GM18508 (cell line): ENCODE measurements around the gene PROKR1.
"Not testable (repeated sequence)": the region's sequence is repeated elsewhere in the genome, so short reads cannot be mapped to it uniquely, and the experiment has no call there.

Experiments
- ATAC-seq: cut with Tn5 transposase; IDR thresholded peaks from one replicate; pipeline ENCODE4 v1.9.1; 2021; ENCODE audit warnings: moderate number of reproducible peaks; ENCODE audit not compliant: insufficient read depth, unreplicated experiment

PROKR1 gene

DNA sequence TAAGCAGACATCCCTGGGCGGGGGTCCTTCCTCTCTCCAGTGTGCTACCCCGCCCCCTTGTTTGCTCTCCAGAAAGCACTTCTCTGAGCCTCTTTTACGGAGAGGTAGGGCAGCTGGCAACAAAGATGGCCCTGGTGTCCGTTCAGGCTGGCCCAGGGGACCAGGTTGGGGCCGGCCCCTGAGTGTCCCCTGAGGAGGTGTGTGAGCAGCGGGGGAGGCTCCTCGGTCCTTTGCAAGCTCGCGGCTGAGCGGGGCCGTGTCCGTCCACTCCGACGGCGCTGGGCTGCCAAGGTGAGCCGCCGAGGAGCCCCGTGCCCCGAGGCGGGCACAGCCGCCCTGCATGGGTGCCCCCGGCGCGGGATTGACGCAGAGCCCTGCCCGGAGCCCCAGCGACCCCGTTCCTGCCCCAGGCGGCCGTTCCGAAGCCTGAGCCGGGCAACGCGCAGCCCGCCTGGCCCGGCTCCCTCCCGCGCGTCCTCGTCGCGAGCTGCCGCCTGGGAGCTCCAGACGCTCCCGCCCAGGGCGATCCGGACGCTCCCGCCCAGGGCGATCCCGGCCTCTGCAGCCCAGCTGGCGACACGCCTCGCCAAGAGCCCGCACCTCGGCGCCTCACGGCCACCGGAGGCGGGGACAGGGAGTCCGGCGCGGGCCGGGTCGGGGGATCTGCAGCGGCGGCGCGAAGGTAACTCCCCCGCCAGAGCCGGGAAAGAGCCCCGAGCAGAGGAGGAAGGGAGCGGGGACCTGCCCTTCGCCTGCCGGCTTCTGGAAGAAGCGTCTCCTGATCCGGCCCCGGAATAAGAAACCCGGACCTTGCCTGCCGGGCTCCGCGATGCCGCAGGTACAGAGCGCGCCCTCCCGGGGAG is at the start of gene PROKR1:
Gene PROKR1 (plus strand): TSS at position 569 of the 863 bp plus-strand sequence. CDS start 2,243 bp downstream, outside the sequence.
- ATAC-seq: no peak

DNA sequence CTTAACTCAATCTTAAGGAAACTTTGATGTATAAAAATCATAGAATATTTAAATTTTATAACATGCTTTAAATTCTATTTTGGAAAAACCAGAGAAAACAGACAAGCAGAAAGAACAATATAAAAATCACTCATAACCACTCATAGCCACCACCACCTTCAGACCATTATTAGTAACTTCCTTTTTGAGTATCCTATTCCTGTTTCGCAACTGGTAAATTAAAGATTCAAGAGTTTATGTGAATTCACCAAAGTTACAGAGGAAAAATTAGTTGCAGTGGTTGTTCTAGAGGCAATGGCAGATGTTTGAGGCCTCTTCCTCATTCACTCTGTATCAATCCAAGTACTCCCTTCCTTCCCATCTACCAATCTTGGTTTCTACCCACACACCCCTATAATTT is 49.3 kb upstream of the PROKR1 start:
- no peak for ATAC-seq

DNA sequence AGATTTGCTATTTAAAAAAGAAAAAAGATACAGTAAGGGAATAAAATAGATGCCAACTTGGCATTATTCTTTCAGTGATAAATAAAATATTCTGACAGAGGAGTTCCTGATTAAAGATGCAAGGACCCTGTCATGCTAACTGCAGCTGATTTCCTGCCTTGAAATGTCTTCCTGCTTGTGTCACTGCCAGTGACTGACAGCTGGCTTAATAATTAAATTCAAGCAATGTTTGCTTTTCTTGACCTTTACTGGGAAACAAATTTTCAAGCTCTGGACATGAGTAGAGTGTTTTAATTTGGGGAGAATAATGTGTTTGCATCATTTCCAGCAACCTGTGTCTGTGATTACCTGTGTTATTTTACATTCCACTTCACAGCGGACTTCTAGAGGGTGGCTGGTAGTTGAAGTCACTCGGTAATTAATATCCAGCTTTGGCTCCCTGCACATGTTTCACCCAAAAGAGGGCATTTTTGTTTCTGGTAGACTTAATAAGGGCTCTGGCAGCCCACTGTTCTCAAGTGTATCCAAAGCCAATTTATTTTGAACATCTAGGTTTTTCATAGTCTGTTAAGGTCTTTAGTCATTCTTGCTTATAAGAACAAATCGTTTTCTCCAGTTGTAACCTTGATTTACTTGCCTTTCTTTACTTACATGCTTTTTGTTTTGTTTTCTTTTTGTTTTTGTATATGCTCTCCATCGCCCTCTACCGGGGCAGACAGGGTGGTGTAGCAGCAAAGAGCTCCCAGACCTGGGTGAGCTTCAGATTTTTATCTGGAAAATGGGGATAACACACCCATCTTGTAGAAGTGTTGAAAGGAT is 48.5 kb upstream of the PROKR1 start:
- peak; percentile 82 for ATAC-seq

GRCh38 chr2:68595493-68595785 is 47.9 kb upstream of the PROKR1 start:
- ATAC-seq: not testable (repeated sequence)

GRCh38 chr2:68600495-68600894 is 42.9 kb upstream of the PROKR1 start:
- ATAC-seq: not testable (repeated sequence)

GRCh38 chr2:68603059-68603458 is 40.3 kb upstream of the PROKR1 start:
- no peak for ATAC-seq

DNA sequence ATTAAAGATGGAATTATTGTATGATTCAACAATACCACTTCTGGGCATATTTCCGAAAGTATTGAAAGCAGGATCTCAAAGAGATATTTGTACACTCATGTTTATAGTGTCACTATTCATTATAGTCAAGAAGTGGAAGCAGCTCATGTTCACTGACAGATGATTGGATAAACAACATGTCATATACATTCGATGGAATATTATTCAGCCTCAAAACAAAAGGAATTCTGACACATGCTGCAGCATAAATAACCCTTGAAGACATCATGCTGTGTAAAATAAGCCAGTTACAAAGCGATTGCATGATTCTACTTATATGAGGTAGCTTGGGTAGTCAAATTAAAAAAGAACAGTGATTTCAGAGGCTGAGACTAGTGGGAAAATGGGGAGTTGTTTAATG is 39.3 kb upstream of the PROKR1 start:
- no peak for ATAC-seq

DNA sequence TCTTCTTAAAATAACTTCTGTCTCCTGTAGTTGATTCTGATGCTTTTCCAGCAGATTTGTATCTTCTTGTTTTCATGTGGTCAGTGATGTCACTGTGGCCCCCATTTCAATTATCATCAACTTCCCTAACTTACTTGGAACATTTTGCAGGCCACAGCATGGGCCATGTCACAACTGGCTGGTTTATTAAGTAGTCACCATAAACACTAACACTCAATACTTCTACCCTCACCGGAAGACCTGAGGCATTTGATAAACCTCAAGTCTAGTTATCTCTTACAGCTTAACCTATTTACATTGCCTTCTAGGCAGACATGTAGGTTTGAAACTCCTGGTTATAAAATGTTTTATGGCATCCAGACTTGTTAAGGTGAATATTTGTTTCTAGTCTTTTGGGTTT is 37.4 kb upstream of the PROKR1 start:
- no peak for ATAC-seq

DNA sequence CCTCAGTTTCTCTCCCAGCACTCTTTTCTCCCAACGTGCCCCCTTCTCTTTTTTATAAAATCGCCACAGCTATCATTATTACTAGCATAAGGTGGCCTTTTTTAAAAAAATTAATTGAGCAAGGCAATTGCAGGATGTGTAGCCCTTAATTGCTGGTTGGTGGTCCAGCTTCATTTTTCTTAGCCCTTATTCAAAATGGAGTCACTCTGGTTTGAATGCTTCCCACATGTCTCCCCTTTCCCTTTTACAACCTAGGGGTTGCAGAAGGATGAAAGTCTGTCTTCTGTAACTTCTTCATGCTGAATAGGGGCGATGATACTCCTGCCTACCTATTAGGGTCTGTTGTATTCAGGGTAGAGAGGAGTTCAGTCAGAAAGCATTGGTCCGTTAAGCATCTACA is 36.6 kb upstream of the PROKR1 start:
- ATAC-seq: no peak

DNA sequence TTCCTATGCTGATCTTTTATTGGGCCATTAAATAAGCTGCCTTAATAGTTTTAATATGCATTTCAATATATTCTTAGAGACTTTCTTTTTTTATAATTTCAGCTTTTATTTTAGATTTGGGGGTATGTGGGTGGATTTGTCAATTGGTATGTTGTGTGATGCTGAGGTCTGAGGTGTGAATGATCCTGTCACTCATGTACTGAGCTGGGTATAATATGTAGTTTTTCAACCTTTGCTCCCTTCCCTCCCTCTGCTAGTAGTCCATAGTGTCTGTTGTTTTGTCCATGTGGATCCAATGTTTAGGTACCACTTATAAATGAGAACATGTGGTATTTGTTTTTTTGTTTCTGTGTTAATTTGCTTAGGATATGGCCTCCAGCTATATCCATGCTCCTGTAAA is 35.5 kb upstream of the PROKR1 start:
- ATAC-seq: no peak

DNA sequence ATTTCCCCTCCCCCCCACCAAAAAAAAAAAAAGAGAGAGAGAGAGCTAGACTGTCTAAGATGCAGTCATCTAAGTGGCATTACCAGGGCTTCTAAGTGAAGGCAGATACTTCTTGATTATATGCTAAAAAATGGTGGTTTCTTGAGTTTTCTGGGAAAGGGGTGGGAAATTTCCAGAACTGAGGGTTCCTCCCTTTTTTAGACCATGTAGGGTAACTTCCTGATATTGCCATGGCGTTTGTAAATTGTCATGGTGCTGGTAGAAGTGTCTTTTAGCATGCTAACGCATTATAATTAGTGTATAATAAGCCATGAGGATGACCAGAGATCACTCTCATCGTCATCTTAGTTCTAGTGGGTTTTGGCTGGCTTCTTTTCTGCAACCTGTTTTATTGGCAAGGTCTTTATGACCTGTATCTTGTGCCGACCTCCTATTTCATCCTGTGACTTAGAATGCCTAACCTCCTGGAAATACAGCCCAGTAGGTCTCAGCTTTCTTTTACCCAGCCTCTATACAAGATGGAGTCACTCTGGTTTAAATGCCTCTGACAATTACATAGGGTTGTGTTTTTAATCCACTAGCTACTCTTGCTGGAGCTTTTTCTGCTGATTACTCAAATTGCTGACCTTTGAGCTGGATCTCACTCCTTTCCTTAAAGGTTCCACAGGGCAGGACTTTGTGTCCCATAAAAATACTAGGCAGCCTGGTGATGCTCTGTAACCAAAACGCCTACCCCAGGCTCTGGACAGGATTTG is 30.4 kb upstream of the PROKR1 start:
- ATAC-seq: no peak

- ATAC-seq: no peak
Observed at GRCh38 chr2:68620772-68621171, 22.6 kb upstream of the PROKR1 start.

DNA sequence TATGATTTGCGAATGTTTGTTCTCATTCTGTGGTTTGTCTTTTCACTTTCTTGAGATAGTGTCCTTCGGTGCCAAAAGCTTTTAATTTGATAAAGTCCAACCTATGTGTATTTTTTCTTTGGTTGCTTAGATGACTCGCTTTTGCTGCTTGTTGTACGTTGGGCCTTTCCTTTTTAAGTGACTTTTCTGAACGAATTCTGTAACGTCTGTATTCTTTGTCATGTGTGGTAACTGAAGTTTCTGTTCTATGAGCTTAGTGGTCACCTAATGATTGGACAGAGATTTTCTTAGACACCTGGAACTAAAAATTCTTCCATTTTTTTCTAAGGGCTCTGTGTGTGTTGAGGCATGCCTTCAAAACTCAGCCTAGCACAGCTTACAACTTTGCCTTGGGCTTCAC is 19.6 kb upstream of the PROKR1 start:
- ATAC-seq: no peak

DNA sequence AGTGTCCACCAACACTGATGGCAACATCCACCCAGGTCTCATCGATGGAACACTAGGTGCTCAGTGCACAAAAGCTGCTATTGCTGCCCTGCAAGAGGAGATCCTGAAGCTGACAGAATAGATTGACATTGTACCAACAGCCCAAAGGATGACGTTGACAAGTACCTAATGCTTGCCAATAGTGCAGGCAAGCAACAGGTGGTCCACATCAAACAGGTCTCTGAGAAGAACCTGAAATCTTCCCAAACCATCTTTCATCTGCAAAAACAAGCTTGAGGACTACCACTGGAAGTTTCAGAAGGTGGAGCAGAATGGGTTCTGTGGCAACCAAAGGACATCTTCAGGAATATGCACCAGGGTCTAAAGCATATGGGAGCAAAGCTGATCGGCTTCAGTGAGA is 15.8 kb upstream of the PROKR1 start:
- no peak for ATAC-seq

DNA sequence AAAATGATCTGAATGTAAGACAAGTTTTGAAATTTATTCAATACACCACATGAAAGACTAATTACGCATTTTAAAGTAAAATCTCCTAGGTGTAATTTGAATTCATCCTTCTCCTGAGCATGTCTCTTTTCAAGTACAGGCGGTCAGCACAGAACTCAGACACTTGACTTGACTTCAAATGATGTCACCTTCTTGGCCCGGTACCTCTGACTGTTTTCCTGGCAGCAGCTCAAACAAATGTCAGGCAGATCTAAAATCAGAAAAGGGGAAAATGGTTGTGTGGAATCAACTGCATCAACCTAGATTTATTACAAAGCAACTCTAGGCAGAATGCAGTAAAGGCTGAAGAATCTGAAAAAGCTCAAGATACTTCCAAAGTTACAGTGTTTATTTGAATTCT is 11.4 kb upstream of the PROKR1 start:
- ATAC-seq: no peak

GRCh38 chr2:68637047-68637446 is 6.3 kb upstream of the PROKR1 start:
- no peak for ATAC-seq

GRCh38 chr2:68643874-68644485 is 601 bp downstream of the PROKR1 start:
- ATAC-seq: no peak

DNA sequence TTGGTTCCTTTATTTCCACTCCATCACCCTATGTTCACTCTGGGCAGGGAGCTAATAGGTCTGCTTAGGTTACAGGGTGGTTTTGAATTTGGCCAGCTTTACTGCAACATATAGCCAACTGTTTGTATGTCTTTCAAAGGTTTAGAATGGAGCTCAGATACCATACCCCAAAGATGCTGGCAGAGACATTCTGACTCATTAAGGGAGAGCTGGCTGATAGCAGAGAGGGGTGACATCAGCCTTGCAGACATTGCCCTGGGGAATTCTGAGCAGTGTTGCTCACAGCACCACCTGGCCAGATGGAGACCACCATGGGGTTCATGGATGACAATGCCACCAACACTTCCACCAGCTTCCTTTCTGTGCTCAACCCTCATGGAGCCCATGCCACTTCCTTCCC is 2.1 kb downstream of the PROKR1 start:
- ATAC-seq: no peak

- ATAC-seq: no peak
Observed at GRCh38 chr2:68646303-68646702, 2.9 kb downstream of the PROKR1 start.

GRCh38 chr2:68650645-68651044 is 7.3 kb downstream of the PROKR1 start:
- no peak for ATAC-seq

GRCh38 chr2:68653034-68653433 is 9.7 kb downstream of the PROKR1 start:
- ATAC-seq: no peak
